Neural progenitor cell (in vitro differentiated cells): ENCODE measurements around the gene TRIML2. TPM values are rescaled to one million over a fixed set of nuclear protein-coding genes. Genes with fewer than 3 reads are reported as not detected.

Experiments used
- DNase-seq: peaks from one replicate; pipeline ENCODE4 v3.0.0-alpha.2; 2016; ENCODE audit warnings: low spot score
- H2AFZ ChIP-seq: fragments of 200-600 bp; sonication (generic); replicated peaks from 2 replicates; pipeline ENCODE4 v1.6.1; 2016; ENCODE audit warnings: antibody characterized with exemption
- H3F3A ChIP-seq: fragments of 200-600 bp; sonication (generic); 2 replicates; pipeline ENCODE4 v1.6.1; 2016; ENCODE audit warnings: antibody characterized with exemption, low read depth
- H3K27ac ChIP-seq: fragments of 200-600 bp; sonication (generic); 2 replicates; pipeline ENCODE4 v1.5.1; 2016; ENCODE audit warnings: mild to moderate bottlenecking
- H3K27me3 ChIP-seq: fragments of 200-600 bp; sonication (generic); 2 replicates; pipeline ENCODE4 v1.6.1; 2016; ENCODE audit warnings: mild to moderate bottlenecking, moderate library complexity
- H3K36me3 ChIP-seq: fragments of 200-600 bp; sonication (generic); 2 replicates; pipeline ENCODE4 v1.5.1; 2016
- H3K4me1 ChIP-seq: fragments of 200-600 bp; sonication (generic); 2 replicates; pipeline ENCODE4 v1.6.1; 2016; ENCODE audit warnings: mixed run types
- H3K4me2 ChIP-seq: fragments of 200-600 bp; sonication (generic); 2 replicates; pipeline ENCODE4 v1.6.1; 2016
- H3K4me3 ChIP-seq: fragments of 200-600 bp; sonication (generic); 2 replicates; pipeline ENCODE4 v1.5.1; 2016
- H3K79me2 ChIP-seq: fragments of 200-600 bp; sonication (generic); 2 replicates; pipeline ENCODE4 v1.6.1; 2016; ENCODE audit warnings: low read depth
- H3K9ac ChIP-seq: fragments of 200-600 bp; sonication (generic); 2 replicates; pipeline ENCODE4 v1.6.1; 2016
- H3K9me3 ChIP-seq: fragments of 200-600 bp; sonication (generic); 2 replicates; pipeline ENCODE4 v1.5.1; 2016; ENCODE audit warnings: low read depth
- H4K20me1 ChIP-seq: fragments of 200-600 bp; sonication (generic); 2 replicates; pipeline ENCODE4 v1.6.1; 2016; ENCODE audit warnings: low read depth
- H3K27ac Mint-ChIP-seq: 3 replicates; pipeline ENCODE4 v1.8.0; 2021; ENCODE audit warnings: mixed read lengths
- H3K27me3 Mint-ChIP-seq: 2 replicates; pipeline ENCODE4 v1.8.0; 2022; ENCODE audit warnings: low read depth, mild to moderate bottlenecking, inconsistent platforms, moderate library complexity, mixed read lengths; ENCODE audit not compliant: insufficient read depth
- H3K36me3 Mint-ChIP-seq: 3 replicates; pipeline ENCODE4 v1.8.0; 2021; ENCODE audit warnings: mixed read lengths
- H3K4me1 Mint-ChIP-seq: 3 replicates; pipeline ENCODE4 v1.8.0; 2021; ENCODE audit warnings: mixed read lengths
- H3K4me3 Mint-ChIP-seq: 3 replicates; pipeline ENCODE4 v1.8.0; 2021; ENCODE audit warnings: mild to moderate bottlenecking, moderate library complexity, mixed read lengths
- H3K9me3 Mint-ChIP-seq: 3 replicates; pipeline ENCODE4 v1.8.0; 2020; ENCODE audit warnings: mixed read lengths
- CTCF ChIP-seq: fragments of 200-600 bp; sonication (generic); IDR thresholded peaks from 2 replicates; pipeline ENCODE4 v1.5.1; 2017; ENCODE audit warnings: antibody characterized with exemption, mild to moderate bottlenecking
- EZH2 ChIP-seq: fragments of 200-600 bp; sonication (generic); IDR thresholded peaks from 2 replicates; pipeline ENCODE4 v1.6.1; 2017; ENCODE audit warnings: antibody characterized with exemption, mild to moderate bottlenecking, moderate library complexity
- EZH2phosphoT487 ChIP-seq: fragments of 200-600 bp; sonication (generic); IDR thresholded peaks from 2 replicates; pipeline ENCODE4 v1.6.1; 2017; ENCODE audit warnings: antibody characterized with exemption
- total RNA-seq: library from RNA; depleted of rRNA; stranded (reverse); fragments of >200 nt; gene quantifications from 2 replicates; pipeline ENCODE4 v1.2.3, GENCODE V29; 2015; ENCODE audit warnings: low replicate concordance

TRIML2 gene
- total RNA-seq, 1 donor from 2014 or later, result 0.65 TPM

- Mint-ChIP-seq H3K36me3 (no peaks in the 10 kb centered on the region), H3K27ac (no peak overlapping the region), H3K27me3 (no peaks in the 10 kb centered on the region), H3K4me1 (no peaks in the 10 kb centered on the region), H3K4me3 (no peak overlapping the region), H3K9me3 (no peaks in the 10 kb centered on the region)
- Histone ChIP-seq H3F3A (no peaks in the 10 kb centered on the region), H3K79me2 (no peaks in the 10 kb centered on the region), H3K4me3 (no peak overlapping the region), H3K4me1 (no peaks in the 10 kb centered on the region), H2AFZ (no peak overlapping the region), H3K36me3 (no peaks in the 10 kb centered on the region), H3K9ac (no peak overlapping the region), H3K27ac (no peak overlapping the region), H4K20me1 (no peaks in the 10 kb centered on the region), H3K4me2 (no peak overlapping the region), H3K9me3 (no peaks in the 10 kb centered on the region), H3K27me3 (no peaks in the 10 kb centered on the region)
- TF ChIP-seq CTCF (no peak), EZH2 (no peak), EZH2phosphoT487 (no peak)
- DNase-seq, result no peak
These were observed 28.8 kb upstream of the TRIML2 start for GRCh38 chr4:188138227-188138626.

- H3K79me2 ChIP-seq, result no peaks in the 10 kb centered on the region
- TF ChIP-seq CTCF (no peak), EZH2 (no peak), EZH2phosphoT487 (no peak)
- H3K9me3 ChIP-seq, result no peaks in the 10 kb centered on the region
- no peaks in the 10 kb centered on the region for H3K36me3 ChIP-seq
- peaks cover 2% of the 10 kb centered on the region for H3K27me3 Mint-ChIP-seq
- no peaks in the 10 kb centered on the region for H3F3A ChIP-seq
- H2AFZ ChIP-seq, result no peak overlapping the region
- H3K9ac ChIP-seq, result no peak overlapping the region
- H3K9me3 Mint-ChIP-seq, result no peaks in the 10 kb centered on the region
- peaks cover 3% of the 10 kb centered on the region for H3K4me1 Mint-ChIP-seq
- H4K20me1 ChIP-seq, result no peaks in the 10 kb centered on the region
- H3K4me3 ChIP-seq, result no peak overlapping the region
- no peak overlapping the region for H3K27ac ChIP-seq
- H3K4me1 ChIP-seq, result no peaks in the 10 kb centered on the region
- H3K27me3 ChIP-seq, result no peaks in the 10 kb centered on the region
- H3K4me2 ChIP-seq, result no peak overlapping the region
- DNase-seq, result no peak
- H3K36me3 Mint-ChIP-seq, result no peaks in the 10 kb centered on the region
- H3K4me3 Mint-ChIP-seq, result no peak overlapping the region
- H3K27ac Mint-ChIP-seq, result no peak overlapping the region
These were observed 22.8 kb upstream of the TRIML2 start for GRCh38 chr4:188132232-188132631.

- H3K79me2 ChIP-seq, result no peaks in the 10 kb centered on the region
- DNase-seq, result peak; percentile 29
- no peak overlapping the region for H3K4me2 ChIP-seq
- H3K36me3 ChIP-seq, result no peaks in the 10 kb centered on the region
- TF ChIP-seq EZH2 (no peak), CTCF (peak; percentile 28), EZH2phosphoT487 (no peak)
- H3K27ac ChIP-seq, result no peak overlapping the region
- H3F3A ChIP-seq, result no peaks in the 10 kb centered on the region
- no peaks in the 10 kb centered on the region for H3K4me1 ChIP-seq
- H3K9me3 Mint-ChIP-seq, result peaks cover 3% of the 10 kb centered on the region
- no peaks in the 10 kb centered on the region for H4K20me1 ChIP-seq
- H3K4me3 Mint-ChIP-seq, result no peak overlapping the region
- H3K36me3 Mint-ChIP-seq, result no peaks in the 10 kb centered on the region
- peaks cover 4% of the 10 kb centered on the region for H3K4me1 Mint-ChIP-seq
- no peak overlapping the region for H2AFZ ChIP-seq
- H3K27me3 ChIP-seq, result no peaks in the 10 kb centered on the region
- H3K4me3 ChIP-seq, result no peak overlapping the region
- H3K9ac ChIP-seq, result no peak overlapping the region
- H3K27ac Mint-ChIP-seq, result no peak overlapping the region
- no peaks in the 10 kb centered on the region for H3K9me3 ChIP-seq
- peaks cover 2% of the 10 kb centered on the region for H3K27me3 Mint-ChIP-seq
These were observed 21.0 kb upstream of the TRIML2 start for GRCh38 chr4:188130355-188130754.
